ENCODE data around the gene COG8. TPM values are rescaled to one million over a fixed set of nuclear protein-coding genes. Genes with fewer than 3 reads are reported as not detected.

COG8 gene
- total and polyA plus RNA-seq, 4 donors = 11.2 to 37.4 (median 24.2) TPM

DNA sequence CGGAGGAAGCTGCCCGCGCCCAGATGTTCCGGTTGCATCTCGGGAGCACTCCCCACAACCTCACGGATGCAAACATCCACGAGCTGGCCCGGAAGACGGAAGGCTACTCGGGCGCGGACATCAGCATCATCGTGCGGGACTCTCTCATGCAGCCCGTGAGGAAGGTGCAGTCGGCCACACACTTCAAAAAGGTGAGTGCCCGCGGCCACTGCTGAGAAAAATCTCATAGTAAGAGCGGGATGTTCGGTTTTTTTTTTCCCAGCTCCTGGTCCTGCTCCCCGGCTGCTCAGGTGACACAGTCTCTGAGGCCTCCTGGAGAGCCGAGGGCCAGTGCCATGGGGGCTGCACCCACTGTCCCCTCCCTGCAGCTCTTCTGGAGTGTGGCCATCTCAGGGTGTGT lies 18.3 kb downstream of the COG8 start:
- peaks cover 25 to 58% (median 38%) of the 10 kb centered on the region in 4 donors for H3K36me3 ChIP-seq (ENCODE audit: control insufficient read depth in 4 of 4, insufficient read depth in 3 of 4, low read depth in 1 of 4, low read length in 3 of 4)
- no peaks in the 10 kb centered on the region for H3K27me3 ChIP-seq (ENCODE audit: control insufficient read depth in 4 of 4, insufficient read depth in 4 of 4, low read length in 3 of 4)
- H3K4me3 ChIP-seq (ENCODE audit: low read depth in 1 of 3, low read length in 3 of 3) = no peak overlapping the region
- DNase-seq (ENCODE audit: low spot score) = no peak
- peaks cover 13 to 63% (median 51%) of the 10 kb centered on the region in 4 donors for H3K4me1 ChIP-seq (ENCODE audit: control insufficient read depth in 4 of 4, insufficient read depth in 4 of 4, low read length in 3 of 4)
- no peak overlapping the region for H3K9ac ChIP-seq (ENCODE audit: low read depth in 1 of 2, low read length in 2 of 2)
- TF ChIP-seq, protein P1, sequence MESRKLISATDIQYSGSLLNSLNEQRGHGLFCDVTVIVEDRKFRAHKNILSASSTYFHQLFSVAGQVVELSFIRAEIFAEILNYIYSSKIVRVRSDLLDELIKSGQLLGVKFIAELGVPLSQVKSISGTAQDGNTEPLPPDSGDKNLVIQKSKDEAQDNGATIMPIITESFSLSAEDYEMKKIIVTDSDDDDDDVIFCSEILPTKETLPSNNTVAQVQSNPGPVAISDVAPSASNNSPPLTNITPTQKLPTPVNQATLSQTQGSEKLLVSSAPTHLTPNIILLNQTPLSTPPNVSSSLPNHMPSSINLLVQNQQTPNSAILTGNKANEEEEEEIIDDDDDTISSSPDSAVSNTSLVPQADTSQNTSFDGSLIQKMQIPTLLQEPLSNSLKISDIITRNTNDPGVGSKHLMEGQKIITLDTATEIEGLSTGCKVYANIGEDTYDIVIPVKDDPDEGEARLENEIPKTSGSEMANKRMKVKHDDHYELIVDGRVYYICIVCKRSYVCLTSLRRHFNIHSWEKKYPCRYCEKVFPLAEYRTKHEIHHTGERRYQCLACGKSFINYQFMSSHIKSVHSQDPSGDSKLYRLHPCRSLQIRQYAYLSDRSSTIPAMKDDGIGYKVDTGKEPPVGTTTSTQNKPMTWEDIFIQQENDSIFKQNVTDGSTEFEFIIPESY (IDR thresholded peaks at IDR 0.05) = no peak
- no peak overlapping the region for H3K27ac ChIP-seq (ENCODE audit: low read depth in 1 of 2, low read length in 2 of 2)
- 94% methylated on average over 22 of the region's 22 CpGs for WGBS
- no peaks in the 10 kb centered on the region for H3K9me3 ChIP-seq (ENCODE audit: control insufficient read depth in 4 of 4, low read length in 3 of 4)

DNA sequence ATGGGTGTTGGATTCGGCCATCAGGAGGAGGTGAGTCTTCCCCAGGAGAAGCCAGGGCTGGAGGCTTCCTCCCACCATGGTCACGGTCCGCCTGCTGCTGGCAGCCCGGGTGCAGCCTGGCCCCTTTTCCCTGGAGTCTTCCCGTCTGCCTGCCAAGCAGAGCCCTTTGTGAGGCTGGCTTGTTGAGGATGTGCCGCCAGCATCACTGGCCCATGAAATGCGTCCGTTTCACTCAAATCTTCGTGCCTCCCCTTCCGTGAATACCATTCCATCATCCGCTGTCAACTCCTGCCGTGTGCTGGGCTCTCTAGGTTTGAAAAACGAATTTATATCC lies 18.7 kb downstream of the COG8 start:
- no peaks in the 10 kb centered on the region for H3K9me3 ChIP-seq (ENCODE audit: control insufficient read depth in 4 of 4, low read length in 3 of 4)
- no peak overlapping the region for H3K4me3 ChIP-seq (ENCODE audit: low read depth in 1 of 3, low read length in 3 of 3)
- TF ChIP-seq, protein P2, sequence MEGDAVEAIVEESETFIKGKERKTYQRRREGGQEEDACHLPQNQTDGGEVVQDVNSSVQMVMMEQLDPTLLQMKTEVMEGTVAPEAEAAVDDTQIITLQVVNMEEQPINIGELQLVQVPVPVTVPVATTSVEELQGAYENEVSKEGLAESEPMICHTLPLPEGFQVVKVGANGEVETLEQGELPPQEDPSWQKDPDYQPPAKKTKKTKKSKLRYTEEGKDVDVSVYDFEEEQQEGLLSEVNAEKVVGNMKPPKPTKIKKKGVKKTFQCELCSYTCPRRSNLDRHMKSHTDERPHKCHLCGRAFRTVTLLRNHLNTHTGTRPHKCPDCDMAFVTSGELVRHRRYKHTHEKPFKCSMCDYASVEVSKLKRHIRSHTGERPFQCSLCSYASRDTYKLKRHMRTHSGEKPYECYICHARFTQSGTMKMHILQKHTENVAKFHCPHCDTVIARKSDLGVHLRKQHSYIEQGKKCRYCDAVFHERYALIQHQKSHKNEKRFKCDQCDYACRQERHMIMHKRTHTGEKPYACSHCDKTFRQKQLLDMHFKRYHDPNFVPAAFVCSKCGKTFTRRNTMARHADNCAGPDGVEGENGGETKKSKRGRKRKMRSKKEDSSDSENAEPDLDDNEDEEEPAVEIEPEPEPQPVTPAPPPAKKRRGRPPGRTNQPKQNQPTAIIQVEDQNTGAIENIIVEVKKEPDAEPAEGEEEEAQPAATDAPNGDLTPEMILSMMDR (IDR thresholded peaks at IDR 0.05; ENCODE audit: low read depth, low read length, missing input control) = no peak
- TF ChIP-seq YY1 (IDR thresholded peaks at IDR 0.05) = no peak
- no peak for TF ChIP-seq HNF4A (conservative IDR thresholded peaks at IDR 0.05)
- TF ChIP-seq EGR1 (IDR thresholded peaks at IDR 0.05; ENCODE audit: low read depth in 2 of 2) = no peak
- no peak for TF ChIP-seq FOXA1 (IDR thresholded peaks at IDR 0.05)
- 94% methylated on average over 13 of the region's 13 CpGs for WGBS
- no peak overlapping the region for H3K27ac ChIP-seq (ENCODE audit: low read depth in 1 of 2, low read length in 2 of 2)
- no peak for DNase-seq (ENCODE audit: low spot score)
- peaks cover 10 to 63% (median 51%) of the 10 kb centered on the region in 4 donors for H3K4me1 ChIP-seq (ENCODE audit: control insufficient read depth in 4 of 4, insufficient read depth in 4 of 4, low read length in 3 of 4)
- peaks cover 23 to 58% (median 38%) of the 10 kb centered on the region in 4 donors for H3K36me3 ChIP-seq (ENCODE audit: control insufficient read depth in 4 of 4, insufficient read depth in 3 of 4, low read depth in 1 of 4, low read length in 3 of 4)
- H3K27me3 ChIP-seq (ENCODE audit: control insufficient read depth in 4 of 4, insufficient read depth in 4 of 4, low read length in 3 of 4) = no peaks in the 10 kb centered on the region
- no peak overlapping the region for H3K9ac ChIP-seq (ENCODE audit: low read depth in 1 of 2, low read length in 2 of 2)

DNA sequence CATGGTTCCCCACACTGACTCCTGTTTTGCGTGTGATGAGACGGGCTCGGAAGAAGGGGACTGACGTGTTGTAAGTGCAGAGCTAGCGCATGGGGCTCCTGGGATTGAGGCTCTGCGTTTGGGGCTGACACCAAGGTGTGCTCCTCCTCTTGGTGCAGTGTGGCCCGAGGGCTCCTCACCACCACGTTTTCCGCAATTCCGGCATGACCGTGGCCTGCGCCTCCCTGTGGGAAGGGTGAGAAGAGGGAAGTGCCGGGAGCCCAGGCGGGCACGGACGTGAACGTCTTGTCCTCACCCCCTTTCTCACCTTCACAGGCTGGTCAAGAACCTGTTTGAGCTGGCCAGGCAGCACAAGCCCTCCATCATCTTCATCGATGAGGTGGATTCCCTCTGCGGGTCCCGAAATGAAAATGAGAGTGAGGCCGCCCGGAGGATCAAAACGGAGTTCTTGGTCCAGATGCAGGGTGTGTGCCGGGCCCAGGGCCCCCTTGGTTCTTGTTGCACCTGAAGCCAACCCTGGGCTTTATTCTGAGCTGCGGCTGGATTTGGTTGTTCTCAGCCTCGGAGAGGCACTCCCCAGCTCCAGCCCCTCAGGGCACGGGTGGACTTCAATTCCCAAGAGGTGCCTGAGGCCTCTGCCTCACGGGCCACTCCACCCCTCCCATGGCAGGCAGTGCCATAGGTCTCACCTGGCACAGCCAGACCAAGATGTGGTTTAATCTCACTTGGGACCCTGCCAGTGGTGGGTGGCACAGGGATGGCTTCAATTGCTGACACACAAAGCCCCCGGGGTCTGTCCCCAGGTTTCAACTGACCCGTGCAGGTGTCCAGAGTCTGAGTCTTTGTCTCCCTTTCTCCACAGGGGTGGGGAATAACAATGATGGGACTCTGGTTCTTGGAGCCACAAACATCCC lies 19.3 kb downstream of the COG8 start:
- H3K9ac ChIP-seq (ENCODE audit: low read depth in 1 of 2, low read length in 2 of 2) = no peak overlapping the region
- peaks cover 23 to 56% (median 39%) of the 10 kb centered on the region in 4 donors for H3K36me3 ChIP-seq (ENCODE audit: control insufficient read depth in 4 of 4, insufficient read depth in 3 of 4, low read depth in 1 of 4, low read length in 3 of 4)
- H3K27ac ChIP-seq (ENCODE audit: low read depth in 1 of 2, low read length in 2 of 2) = no peak overlapping the region
- no peaks in the 10 kb centered on the region for H3K9me3 ChIP-seq (ENCODE audit: control insufficient read depth in 4 of 4, low read length in 3 of 4)
- no peak for DNase-seq (ENCODE audit: low spot score)
- no peaks in the 10 kb centered on the region for H3K27me3 ChIP-seq (ENCODE audit: control insufficient read depth in 4 of 4, insufficient read depth in 4 of 4, low read length in 3 of 4)
- H3K4me1 ChIP-seq (ENCODE audit: control insufficient read depth in 4 of 4, insufficient read depth in 4 of 4, low read length in 3 of 4) = peaks cover 12 to 66% (median 54%) of the 10 kb centered on the region in 4 donors
- TF ChIP-seq, protein P3, sequence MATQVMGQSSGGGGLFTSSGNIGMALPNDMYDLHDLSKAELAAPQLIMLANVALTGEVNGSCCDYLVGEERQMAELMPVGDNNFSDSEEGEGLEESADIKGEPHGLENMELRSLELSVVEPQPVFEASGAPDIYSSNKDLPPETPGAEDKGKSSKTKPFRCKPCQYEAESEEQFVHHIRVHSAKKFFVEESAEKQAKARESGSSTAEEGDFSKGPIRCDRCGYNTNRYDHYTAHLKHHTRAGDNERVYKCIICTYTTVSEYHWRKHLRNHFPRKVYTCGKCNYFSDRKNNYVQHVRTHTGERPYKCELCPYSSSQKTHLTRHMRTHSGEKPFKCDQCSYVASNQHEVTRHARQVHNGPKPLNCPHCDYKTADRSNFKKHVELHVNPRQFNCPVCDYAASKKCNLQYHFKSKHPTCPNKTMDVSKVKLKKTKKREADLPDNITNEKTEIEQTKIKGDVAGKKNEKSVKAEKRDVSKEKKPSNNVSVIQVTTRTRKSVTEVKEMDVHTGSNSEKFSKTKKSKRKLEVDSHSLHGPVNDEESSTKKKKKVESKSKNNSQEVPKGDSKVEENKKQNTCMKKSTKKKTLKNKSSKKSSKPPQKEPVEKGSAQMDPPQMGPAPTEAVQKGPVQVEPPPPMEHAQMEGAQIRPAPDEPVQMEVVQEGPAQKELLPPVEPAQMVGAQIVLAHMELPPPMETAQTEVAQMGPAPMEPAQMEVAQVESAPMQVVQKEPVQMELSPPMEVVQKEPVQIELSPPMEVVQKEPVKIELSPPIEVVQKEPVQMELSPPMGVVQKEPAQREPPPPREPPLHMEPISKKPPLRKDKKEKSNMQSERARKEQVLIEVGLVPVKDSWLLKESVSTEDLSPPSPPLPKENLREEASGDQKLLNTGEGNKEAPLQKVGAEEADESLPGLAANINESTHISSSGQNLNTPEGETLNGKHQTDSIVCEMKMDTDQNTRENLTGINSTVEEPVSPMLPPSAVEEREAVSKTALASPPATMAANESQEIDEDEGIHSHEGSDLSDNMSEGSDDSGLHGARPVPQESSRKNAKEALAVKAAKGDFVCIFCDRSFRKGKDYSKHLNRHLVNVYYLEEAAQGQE (IDR thresholded peaks at IDR 0.05) = no peak
- TF ChIP-seq TAF1 (conservative IDR thresholded peaks at IDR 0.05) = no peak
- TF ChIP-seq RAD21 (IDR thresholded peaks at IDR 0.05) = no peak
- no peak for TF ChIP-seq SP1 (IDR thresholded peaks at IDR 0.05)
- TF ChIP-seq JUND (IDR thresholded peaks at IDR 0.05) = no peak
- TF ChIP-seq FOXA2 (IDR thresholded peaks at IDR 0.05) = no peak
- TF ChIP-seq NR2F2 (IDR thresholded peaks at IDR 0.05) = no peak
- no peak for TF ChIP-seq HNF4A (conservative IDR thresholded peaks at IDR 0.05)
- no peak for TF ChIP-seq YY1 (IDR thresholded peaks at IDR 0.05)
- TF ChIP-seq, protein P4, sequence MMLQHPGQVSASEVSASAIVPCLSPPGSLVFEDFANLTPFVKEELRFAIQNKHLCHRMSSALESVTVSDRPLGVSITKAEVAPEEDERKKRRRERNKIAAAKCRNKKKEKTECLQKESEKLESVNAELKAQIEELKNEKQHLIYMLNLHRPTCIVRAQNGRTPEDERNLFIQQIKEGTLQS (IDR thresholded peaks at IDR 0.05) = no peak
- TF ChIP-seq, protein P1 (IDR thresholded peaks at IDR 0.05) = no peak
- TF ChIP-seq, protein P5, sequence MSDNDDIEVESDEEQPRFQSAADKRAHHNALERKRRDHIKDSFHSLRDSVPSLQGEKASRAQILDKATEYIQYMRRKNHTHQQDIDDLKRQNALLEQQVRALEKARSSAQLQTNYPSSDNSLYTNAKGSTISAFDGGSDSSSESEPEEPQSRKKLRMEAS (IDR thresholded peaks at IDR 0.05) = no peak
- TF ChIP-seq FOXA1 (IDR thresholded peaks at IDR 0.05) = no peak
- no peak for TF ChIP-seq HNF4G (IDR thresholded peaks at IDR 0.05)
- TF ChIP-seq EGR1 (IDR thresholded peaks at IDR 0.05; ENCODE audit: low read depth in 2 of 2) = no peak
- H3K4me3 ChIP-seq (ENCODE audit: low read depth in 1 of 3, low read length in 3 of 3) = no peak overlapping the region
- 95% methylated on average over 30 of the region's 30 CpGs for WGBS
